Astrocyte (in vitro differentiated cells and primary cell): ENCODE measurements around the gene PACSIN1. TPM values are rescaled to one million over a fixed set of nuclear protein-coding genes. Genes with fewer than 3 reads are reported as not detected.

Experiments used
- DNase-seq: peaks from one replicate; pipeline ENCODE4 v3.0.0-alpha.2; 2010; ENCODE audit warnings: low read depth
- FAIRE-seq: peaks from 2 replicates; lab custom pipeline; 2011; peaks lifted over from hg19 to GRCh38; lab: Jason Lieb, UNC
- H2AFZ ChIP-seq: 2 replicates; pipeline ENCODE4 v1.6.0; 2012; ENCODE audit warnings: low read depth, low read length, inconsistent platforms
- H3K27ac ChIP-seq: 2 replicates; pipeline ENCODE4 v1.5.1; 2011; ENCODE audit warnings: low read depth, low read length, inconsistent platforms
- H3K27me3 ChIP-seq: 2 replicates; pipeline ENCODE4 v1.6.0; 2011; ENCODE audit warnings: low read length, inconsistent platforms; ENCODE audit not compliant: insufficient read depth
- H3K36me3 ChIP-seq: 2 replicates; pipeline ENCODE4 v1.5.1; 2011; ENCODE audit warnings: low read length, inconsistent platforms; ENCODE audit not compliant: insufficient read depth
- H3K4me1 ChIP-seq: 2 replicates; pipeline ENCODE4 v1.5.1; 2011; ENCODE audit warnings: low read length, inconsistent platforms; ENCODE audit not compliant: insufficient read depth
- H3K4me2 ChIP-seq: 2 replicates; pipeline ENCODE4 v1.6.0; 2012; ENCODE audit warnings: low read length, inconsistent platforms
- H3K4me3 ChIP-seq: 2 replicates; pipeline ENCODE4 v1.5.1; 2011; ENCODE audit warnings: low read depth, mild to moderate bottlenecking, low read length, inconsistent platforms; ENCODE audit not compliant: insufficient read depth
- H3K79me2 ChIP-seq: 2 replicates; pipeline ENCODE4 v1.6.0; 2012; ENCODE audit warnings: mild to moderate bottlenecking, low read length, inconsistent platforms; ENCODE audit not compliant: insufficient read depth
- H3K9ac ChIP-seq: 2 replicates; pipeline ENCODE4 v1.6.0; 2012; ENCODE audit warnings: mild to moderate bottlenecking, low read length, inconsistent platforms
- H3K9me3 ChIP-seq: 2 replicates; pipeline ENCODE4 v1.5.1; 2012; ENCODE audit warnings: low read depth, mild to moderate bottlenecking, low read length, inconsistent platforms; ENCODE audit not compliant: insufficient read depth
- H4K20me1 ChIP-seq: 2 replicates; pipeline ENCODE4 v1.6.0; 2012; ENCODE audit warnings: low read length, inconsistent platforms; ENCODE audit not compliant: insufficient read depth
- H3K27ac Mint-ChIP-seq: one replicate; pipeline ENCODE4 v1.8.0; 2021; ENCODE audit warnings: mild to moderate bottlenecking, mixed read lengths; ENCODE audit not compliant: unreplicated experiment
- H3K27me3 Mint-ChIP-seq: one replicate; pipeline ENCODE4 v1.8.0; 2021; ENCODE audit warnings: low read depth, mixed read lengths; ENCODE audit not compliant: unreplicated experiment
- H3K36me3 Mint-ChIP-seq: one replicate; pipeline ENCODE4 v1.8.0; 2021; ENCODE audit warnings: low read depth, mixed read lengths; ENCODE audit not compliant: unreplicated experiment
- H3K4me1 Mint-ChIP-seq: one replicate; pipeline ENCODE4 v1.8.0; 2021; ENCODE audit warnings: low read depth, mixed read lengths; ENCODE audit not compliant: unreplicated experiment
- H3K4me3 Mint-ChIP-seq: one replicate; pipeline ENCODE4 v1.8.0; 2021; ENCODE audit warnings: mild to moderate bottlenecking, moderate library complexity, mixed read lengths; ENCODE audit not compliant: unreplicated experiment
- H3K9me3 Mint-ChIP-seq: one replicate; pipeline ENCODE4 v1.8.0; 2021; ENCODE audit warnings: mild to moderate bottlenecking, mixed read lengths; ENCODE audit not compliant: unreplicated experiment
- EZH2 ChIP-seq: IDR thresholded peaks from 2 replicates; pipeline ENCODE4 v1.6.1; 2012; ENCODE audit warnings: mild to moderate bottlenecking, low read length, inconsistent platforms; ENCODE audit not compliant: insufficient read depth
- total RNA-seq: library from RNA; stranded (reverse); gene quantifications from 2 replicates; pipeline ENCODE4 v1.2.1, GENCODE V29; 2021
- TF ChIP-seq, protein P1 (sequence below): IDR thresholded peaks from 2 replicates; pipeline ENCODE4 v1.5.1; 2011; ENCODE audit warnings: low read depth, mild to moderate bottlenecking, inconsistent platforms, low read length, moderate library complexity; ENCODE audit not compliant: insufficient read depth

PACSIN1 gene
- total RNA-seq, 1 donor from 2014 or later = 0.32 TPM

DNA sequence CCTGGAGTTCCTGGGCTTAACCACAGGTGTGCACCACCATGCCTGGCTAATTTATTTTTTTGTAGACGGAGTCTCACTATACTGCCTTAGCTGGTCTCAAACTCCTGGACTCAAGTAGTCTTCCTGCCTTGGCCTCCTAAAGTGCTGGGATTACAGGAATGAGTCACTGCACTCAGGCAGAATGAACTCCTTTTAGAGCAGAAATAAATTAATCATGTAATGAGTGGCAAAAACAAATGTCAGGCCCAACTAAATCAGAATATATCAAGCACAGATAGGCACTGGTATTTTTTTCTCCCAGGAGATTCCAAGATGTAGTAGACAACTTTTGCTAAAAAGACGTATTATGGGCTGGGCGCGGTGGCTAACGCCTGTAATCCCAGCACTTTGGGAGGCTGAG is 42.6 kb upstream of the PACSIN1 start:
- Histone ChIP-seq H3K9me3 (no peaks in the 10 kb centered on the region), H3K36me3 (peaks cover 46% of the 10 kb centered on the region), H4K20me1 (peaks cover 66% of the 10 kb centered on the region), H3K79me2 (peaks cover 61% of the 10 kb centered on the region), H3K9ac (peak overlapping the region; percentile 98), H3K4me3 (no peak overlapping the region), H3K27me3 (no peaks in the 10 kb centered on the region), H3K4me2 (peak overlapping the region; percentile 84), H2AFZ (no peak overlapping the region), H3K27ac (no peak overlapping the region), H3K4me1 (peaks cover 19% of the 10 kb centered on the region)
- no peak for TF ChIP-seq EZH2
- TF ChIP-seq, protein P1, sequence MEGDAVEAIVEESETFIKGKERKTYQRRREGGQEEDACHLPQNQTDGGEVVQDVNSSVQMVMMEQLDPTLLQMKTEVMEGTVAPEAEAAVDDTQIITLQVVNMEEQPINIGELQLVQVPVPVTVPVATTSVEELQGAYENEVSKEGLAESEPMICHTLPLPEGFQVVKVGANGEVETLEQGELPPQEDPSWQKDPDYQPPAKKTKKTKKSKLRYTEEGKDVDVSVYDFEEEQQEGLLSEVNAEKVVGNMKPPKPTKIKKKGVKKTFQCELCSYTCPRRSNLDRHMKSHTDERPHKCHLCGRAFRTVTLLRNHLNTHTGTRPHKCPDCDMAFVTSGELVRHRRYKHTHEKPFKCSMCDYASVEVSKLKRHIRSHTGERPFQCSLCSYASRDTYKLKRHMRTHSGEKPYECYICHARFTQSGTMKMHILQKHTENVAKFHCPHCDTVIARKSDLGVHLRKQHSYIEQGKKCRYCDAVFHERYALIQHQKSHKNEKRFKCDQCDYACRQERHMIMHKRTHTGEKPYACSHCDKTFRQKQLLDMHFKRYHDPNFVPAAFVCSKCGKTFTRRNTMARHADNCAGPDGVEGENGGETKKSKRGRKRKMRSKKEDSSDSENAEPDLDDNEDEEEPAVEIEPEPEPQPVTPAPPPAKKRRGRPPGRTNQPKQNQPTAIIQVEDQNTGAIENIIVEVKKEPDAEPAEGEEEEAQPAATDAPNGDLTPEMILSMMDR = no peak
- H3K27ac Mint-ChIP-seq = peak overlapping the region; percentile 72
- H3K9me3 Mint-ChIP-seq = no peaks in the 10 kb centered on the region
- FAIRE-seq (no peak), DNase-seq (peak; percentile 36)
- no peaks in the 10 kb centered on the region for H3K27me3 Mint-ChIP-seq
- H3K4me1 Mint-ChIP-seq = peaks cover 18% of the 10 kb centered on the region
- peak overlapping the region; percentile 78 for H3K4me3 Mint-ChIP-seq
- peaks cover 20% of the 10 kb centered on the region for H3K36me3 Mint-ChIP-seq

GRCh38 chr6:34424200-34425131 is 41.4 kb upstream of the PACSIN1 start:
- TF ChIP-seq, protein P1 = no peak
- no peak for TF ChIP-seq EZH2
- H3K27ac ChIP-seq = peak overlapping the region; percentile 84
- DNase-seq = no peak
- peaks cover 14% of the 10 kb centered on the region for H3K36me3 Mint-ChIP-seq
- peak overlapping the region; percentile 84 for H3K4me2 ChIP-seq
- peaks cover 18% of the 10 kb centered on the region for H3K4me1 Mint-ChIP-seq
- no peaks in the 10 kb centered on the region for H3K9me3 ChIP-seq
- no peaks in the 10 kb centered on the region for H3K27me3 ChIP-seq
- peaks cover 59% of the 10 kb centered on the region for H3K79me2 ChIP-seq
- FAIRE-seq = no peak
- H3K27ac Mint-ChIP-seq = peak overlapping the region; percentile 99
- peaks cover 59% of the 10 kb centered on the region for H4K20me1 ChIP-seq
- H3K4me1 ChIP-seq = peaks cover 19% of the 10 kb centered on the region
- peak overlapping the region; percentile 98 for H3K9ac ChIP-seq
- H3K9me3 Mint-ChIP-seq = no peaks in the 10 kb centered on the region
- no peaks in the 10 kb centered on the region for H3K27me3 Mint-ChIP-seq
- peak overlapping the region; percentile 98 for H3K4me3 Mint-ChIP-seq
- no peak overlapping the region for H2AFZ ChIP-seq
- peaks cover 37% of the 10 kb centered on the region for H3K36me3 ChIP-seq
- peak overlapping the region; percentile 86 for H3K4me3 ChIP-seq
